ENCODE data around the gene OOSP4B. TPM values are rescaled to one million over a fixed set of nuclear protein-coding genes. Genes with fewer than 3 reads are reported as not detected.
"Not testable (repeated sequence)": the region's sequence is repeated elsewhere in the genome, so short reads cannot be mapped to it uniquely, and the experiment has no call there.

Gene OOSP4B
- total RNA-seq, 1 experiment from 2014 or later: not detected

GRCh38 chr11:60059521-60060240 lies 42.7 kb downstream of the OOSP4B start:
- DNase-seq (ENCODE audit: low spot score): no peak

GRCh38 chr11:60064111-60064510 lies 47.1 kb downstream of the OOSP4B start:
- DNase-seq (ENCODE audit: low spot score): no peak

- no peak for DNase-seq (ENCODE audit: low spot score)
These were observed 48.8 kb downstream of the OOSP4B start for GRCh38 chr11:60065801-60066200.

- no peak for DNase-seq (ENCODE audit: low spot score)
These were observed 52.5 kb downstream of the OOSP4B start for GRCh38 chr11:60069450-60069849.

GRCh38 chr11:60071644-60072043 lies 54.7 kb downstream of the OOSP4B start:
- DNase-seq (ENCODE audit: low spot score): not testable (repeated sequence)

- no peak for DNase-seq (ENCODE audit: low spot score)
These were observed 60.3 kb downstream of the OOSP4B start for GRCh38 chr11:60077216-60077817.

GRCh38 chr11:60077981-60078380 lies 61.0 kb downstream of the OOSP4B start:
- no peak for DNase-seq (ENCODE audit: low spot score)

GRCh38 chr11:60078745-60079144 lies 61.8 kb downstream of the OOSP4B start:
- no peak for DNase-seq (ENCODE audit: low spot score)

GRCh38 chr11:60080535-60080934 lies 63.6 kb downstream of the OOSP4B start:
- no peak for DNase-seq (ENCODE audit: low spot score)

Other genes with a start within 250 kb of the OOSP4B start
- gene MRPL16, start 206.4 kb upstream of the OOSP4B start, total RNA-seq (2014; rRNA removed; shearing (Covaris generic)): 94.0 and 100 TPM in 2 replicates
- gene CBLIF, start 171.7 kb upstream of the OOSP4B start, total RNA-seq (2014; rRNA removed; shearing (Covaris generic)): not detected in 2 replicates
- gene TCN1, start 150.7 kb upstream of the OOSP4B start, total RNA-seq (2014; rRNA removed; shearing (Covaris generic)): 1.4 and 4.2 TPM in 2 replicates
- not detected in 2 replicates for gene OOSP3, start 138.4 kb upstream of the OOSP4B start, total RNA-seq (2014; rRNA removed; shearing (Covaris generic))
- not detected in 2 replicates for gene OOSP1, start 78.7 kb upstream of the OOSP4B start, total RNA-seq (2014; rRNA removed; shearing (Covaris generic))
- not detected in 2 replicates for gene OOSP4A, start 53.1 kb upstream of the OOSP4B start, total RNA-seq (2014; rRNA removed; shearing (Covaris generic))
- not detected in 2 replicates for gene OOSP2, start 23.2 kb downstream of the OOSP4B start, total RNA-seq (2014; rRNA removed; shearing (Covaris generic))
- not detected in 2 replicates for gene MS4A3, start 39.5 kb downstream of the OOSP4B start, total RNA-seq (2014; rRNA removed; shearing (Covaris generic))
- not detected in 2 replicates for gene MS4A2, start 71.5 kb downstream of the OOSP4B start, total RNA-seq (2014; rRNA removed; shearing (Covaris generic))
- not detected in 2 replicates for gene MS4A6A, start 165.9 kb downstream of the OOSP4B start, total RNA-seq (2014; rRNA removed; shearing (Covaris generic))
- gene MS4A4E, start 226.0 kb downstream of the OOSP4B start, total RNA-seq (2014; rRNA removed; shearing (Covaris generic)): 0.43 TPM in 1 of 2 replicates, not detected in the other

Measured in HT-29 (cell line).